WTC11 (cell line): Measurements from ENCODE around the gene CHD9.

Experiments
- CBFB ChIP-seq: sonication (generic); formaldehyde crosslinking; IDR thresholded peaks from 2 replicates; pipeline ENCODE4 v1.8.1; 2022; ENCODE audit warnings: mild to moderate bottlenecking, low read depth, missing genetic modification reagents
- CTCF ChIP-seq: fragments of 200-600 bp; IDR thresholded peaks from 2 replicates; pipeline ENCODE4 v1.8.0; 2022; ENCODE audit warnings: antibody characterized with exemption
- FOXP1 ChIP-seq: sonication (generic); formaldehyde crosslinking; IDR thresholded peaks from 2 replicates; pipeline ENCODE4 v1.8.0; 2022; ENCODE audit warnings: missing genetic modification reagents, mild to moderate bottlenecking, moderate library complexity, borderline replicate concordance
- KAT7 ChIP-seq: sonication (generic); formaldehyde crosslinking; IDR thresholded peaks from 2 replicates; pipeline ENCODE4 v1.8.1; 2023; ENCODE audit warnings: missing genetic modification reagents, mild to moderate bottlenecking, borderline replicate concordance
- NFYB ChIP-seq: sonication (generic); formaldehyde crosslinking; conservative IDR thresholded peaks from 2 replicates; pipeline ENCODE4 v1.8.0; 2022; ENCODE audit warnings: low read depth, missing genetic modification reagents
- SP1 ChIP-seq: sonication (generic); formaldehyde crosslinking; conservative IDR thresholded peaks from 2 replicates; pipeline ENCODE4 v1.8.1; 2022; ENCODE audit warnings: missing genetic modification reagents
- ZNF423 ChIP-seq: fragments of 250-450 bp; sonication (Bioruptor Pico); IDR thresholded peaks from 2 replicates; pipeline ENCODE4 v2.1.2; 2022; ENCODE audit warnings: mild to moderate bottlenecking, moderate library complexity
- TF ChIP-seq, protein P1 (sequence below): sonication (generic); formaldehyde crosslinking; IDR thresholded peaks from 2 replicates; pipeline ENCODE4 v1.8.0; 2022; ENCODE audit warnings: mild to moderate bottlenecking, missing genetic modification reagents

DNA sequence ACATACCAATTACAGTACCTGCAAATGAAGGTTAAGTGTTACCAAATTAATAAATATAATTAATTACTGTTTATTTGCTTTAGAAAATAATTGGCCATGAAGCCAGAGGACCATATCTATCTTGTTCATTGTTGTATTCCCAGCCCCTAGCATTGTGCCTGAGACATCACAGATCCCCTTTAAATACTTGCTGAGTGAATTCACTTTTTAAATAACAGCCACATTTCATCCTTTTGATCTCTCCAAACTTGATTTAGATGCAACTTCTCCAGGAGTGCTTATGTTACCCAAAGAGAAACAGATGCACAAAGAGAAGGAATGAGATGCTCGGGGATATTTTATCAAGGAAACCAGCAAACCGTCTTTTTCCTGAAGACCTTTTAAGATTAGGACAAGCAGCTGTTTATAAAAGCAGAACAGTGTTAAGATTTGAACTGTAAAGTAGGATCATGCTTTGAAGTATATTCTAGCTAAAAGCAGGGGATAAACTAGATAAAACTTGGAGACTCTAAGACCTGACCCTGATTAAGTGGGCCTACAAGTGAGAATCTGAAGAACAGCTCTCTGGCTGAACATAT, 66.3 kb downstream of the CHD9 start:
- TF ChIP-seq CTCF (no peak), SP1 (CRISPR knock-in tag) (no peak), NFYB (CRISPR knock-in tag) (no peak), KAT7 (CRISPR knock-in tag) (no peak), ZNF423 (CRISPR knock-in tag) (no peak), CBFB (CRISPR knock-in tag) (no peak), FOXP1 (CRISPR knock-in tag) (no peak)
- TF ChIP-seq, protein P1, sequence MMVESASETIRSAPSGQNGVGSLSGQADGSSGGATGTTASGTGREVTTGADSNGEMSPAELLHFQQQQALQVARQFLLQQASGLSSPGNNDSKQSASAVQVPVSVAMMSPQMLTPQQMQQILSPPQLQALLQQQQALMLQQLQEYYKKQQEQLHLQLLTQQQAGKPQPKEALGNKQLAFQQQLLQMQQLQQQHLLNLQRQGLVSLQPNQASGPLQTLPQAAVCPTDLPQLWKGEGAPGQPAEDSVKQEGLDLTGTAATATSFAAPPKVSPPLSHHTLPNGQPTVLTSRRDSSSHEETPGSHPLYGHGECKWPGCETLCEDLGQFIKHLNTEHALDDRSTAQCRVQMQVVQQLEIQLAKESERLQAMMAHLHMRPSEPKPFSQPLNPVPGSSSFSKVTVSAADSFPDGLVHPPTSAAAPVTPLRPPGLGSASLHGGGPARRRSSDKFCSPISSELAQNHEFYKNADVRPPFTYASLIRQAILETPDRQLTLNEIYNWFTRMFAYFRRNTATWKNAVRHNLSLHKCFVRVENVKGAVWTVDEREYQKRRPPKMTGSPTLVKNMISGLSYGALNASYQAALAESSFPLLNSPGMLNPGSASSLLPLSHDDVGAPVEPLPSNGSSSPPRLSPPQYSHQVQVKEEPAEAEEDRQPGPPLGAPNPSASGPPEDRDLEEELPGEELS (CRISPR knock-in tag): no peak
